HG03025 (cell line): ENCODE results near the gene DNAH8.

Experiments used
- ATAC-seq: cut with Tn5 transposase; IDR thresholded peaks from one replicate; pipeline ENCODE4 v1.9.1; 2021; ENCODE audit warnings: mild to moderate bottlenecking, moderate library complexity; ENCODE audit not compliant: unreplicated experiment, low FRiP score

DNAH8 gene

GRCh38 chr6:38739532-38739931, 24.4 kb downstream of the DNAH8 start:
- ATAC-seq = no peak

DNA sequence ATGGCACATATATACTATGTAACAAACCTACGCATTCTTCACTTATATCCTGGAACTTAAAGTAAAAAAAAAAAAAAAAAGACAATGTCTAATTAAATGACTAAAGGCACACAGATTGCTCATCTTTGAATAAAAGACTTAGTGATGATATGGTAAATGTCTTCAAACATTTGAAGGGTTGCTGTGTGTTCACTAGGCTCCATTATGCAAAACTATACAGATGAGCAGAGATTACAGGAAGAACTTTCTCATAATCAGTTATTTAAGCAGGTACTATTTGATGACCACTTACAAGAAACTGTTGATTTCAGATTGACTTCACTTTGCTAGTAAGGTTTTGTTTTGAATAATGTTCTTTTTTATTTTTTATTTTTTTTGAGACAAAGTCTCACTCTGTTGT, 34.4 kb downstream of the DNAH8 start:
- no peak for ATAC-seq

GRCh38 chr6:38750968-38751615, 36.0 kb downstream of the DNAH8 start:
- no peak for ATAC-seq

DNA sequence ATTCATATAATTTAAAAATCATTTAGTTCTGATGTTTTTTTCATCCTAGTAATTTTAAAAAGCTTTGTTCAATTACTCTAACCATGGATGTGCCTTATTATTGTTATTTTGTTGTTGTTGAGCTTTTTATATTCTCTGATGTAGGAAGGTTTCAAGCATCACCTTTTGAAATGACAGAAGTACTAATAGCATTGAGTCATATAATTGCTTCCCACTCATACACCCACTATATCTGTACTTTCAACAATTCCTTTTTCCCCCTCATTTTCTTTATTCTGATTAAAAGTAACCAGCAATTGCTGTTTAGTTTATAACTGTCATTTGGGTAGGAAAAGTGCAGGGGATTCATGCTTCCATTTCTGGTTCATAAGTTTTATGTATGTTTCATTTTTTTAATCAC, 38.6 kb downstream of the DNAH8 start:
- ATAC-seq = no peak

DNA sequence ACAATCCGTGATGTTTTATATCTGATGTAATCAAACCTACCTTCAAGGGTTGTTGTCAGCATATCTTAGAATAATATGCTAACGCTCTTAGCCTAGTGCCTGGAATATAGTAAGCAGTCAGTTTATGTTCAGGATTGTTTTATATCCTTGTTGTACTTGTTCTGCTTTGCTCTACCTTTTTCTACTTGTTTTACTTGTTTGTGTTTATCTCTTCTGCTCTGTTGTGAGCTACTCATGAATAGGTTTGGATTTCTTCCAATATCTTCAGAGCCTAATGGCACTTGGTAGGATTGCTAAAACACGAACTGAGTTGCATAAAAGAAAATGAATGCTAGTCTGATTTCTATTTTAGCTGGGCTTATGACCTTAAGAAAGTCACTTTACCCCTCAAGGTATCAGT, 40.1 kb downstream of the DNAH8 start:
- no peak for ATAC-seq

GRCh38 chr6:38755874-38756273, 40.8 kb downstream of the DNAH8 start:
- ATAC-seq = no peak

DNA sequence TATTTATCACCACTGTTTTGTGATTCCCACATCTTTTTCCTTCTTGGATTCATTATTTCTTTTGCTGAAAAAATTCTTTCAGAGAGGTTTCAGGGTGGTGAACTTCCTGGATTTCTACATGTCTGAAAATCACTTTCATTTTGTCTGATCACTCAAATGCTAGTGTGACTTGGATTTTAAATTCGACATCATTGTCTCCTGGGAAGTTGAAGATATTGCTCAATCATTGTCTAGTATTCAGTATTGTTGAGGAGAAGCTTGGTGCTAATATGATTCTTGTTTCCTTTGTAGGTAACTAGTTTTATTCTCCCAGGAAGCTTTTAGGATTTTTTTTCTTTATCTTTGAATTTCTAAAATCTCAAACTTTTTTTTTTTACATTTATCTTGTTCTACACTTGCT, 45.0 kb downstream of the DNAH8 start:
- ATAC-seq = no peak

GRCh38 chr6:38762848-38763247, 47.7 kb downstream of the DNAH8 start:
- no peak for ATAC-seq

GRCh38 chr6:38767560-38767959, 52.4 kb downstream of the DNAH8 start:
- ATAC-seq = no peak

GRCh38 chr6:38773338-38773737, 58.2 kb downstream of the DNAH8 start:
- ATAC-seq = no peak

DNA sequence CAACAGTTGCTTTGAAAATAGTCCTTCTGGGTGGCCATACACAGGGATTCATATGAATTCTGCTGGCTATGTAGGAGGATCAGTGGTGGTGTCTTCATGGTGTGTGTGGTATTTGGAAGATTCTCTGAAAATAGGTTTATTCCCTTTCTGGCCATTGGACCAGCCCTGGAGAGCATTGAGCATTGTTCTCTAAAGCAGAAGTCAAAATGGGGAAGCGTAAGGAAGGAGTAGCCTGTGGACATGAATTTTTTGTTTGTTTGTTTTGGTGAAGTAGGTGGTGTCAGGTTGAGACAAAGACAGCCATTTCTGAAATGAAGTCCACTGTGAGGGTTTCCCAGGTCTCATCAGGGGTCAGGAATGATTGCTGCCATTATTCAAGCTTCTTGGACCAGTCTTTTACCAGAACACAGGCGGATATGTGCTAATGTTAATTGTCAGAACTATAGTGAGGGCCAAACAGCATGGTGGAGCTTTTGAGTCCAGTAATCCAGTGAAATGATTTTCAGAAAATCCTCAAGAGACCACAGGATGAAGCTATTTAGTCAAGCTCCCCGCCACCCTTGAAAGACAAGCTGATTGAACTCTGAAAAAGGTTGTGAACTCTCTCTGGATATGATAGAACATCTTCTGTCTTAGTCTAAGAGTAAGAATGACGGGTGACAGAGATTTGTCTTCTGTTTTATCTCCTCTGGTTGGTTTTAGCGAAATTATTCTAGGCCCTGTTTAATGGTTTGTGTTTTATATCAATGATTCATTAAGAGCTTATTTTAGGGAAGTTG, 60.0 kb downstream of the DNAH8 start:
- ATAC-seq = no peak

GRCh38 chr6:38775870-38776269, 60.8 kb downstream of the DNAH8 start:
- peak; percentile 53 for ATAC-seq

GRCh38 chr6:38776515-38776914, 61.4 kb downstream of the DNAH8 start:
- ATAC-seq = no peak

DNA sequence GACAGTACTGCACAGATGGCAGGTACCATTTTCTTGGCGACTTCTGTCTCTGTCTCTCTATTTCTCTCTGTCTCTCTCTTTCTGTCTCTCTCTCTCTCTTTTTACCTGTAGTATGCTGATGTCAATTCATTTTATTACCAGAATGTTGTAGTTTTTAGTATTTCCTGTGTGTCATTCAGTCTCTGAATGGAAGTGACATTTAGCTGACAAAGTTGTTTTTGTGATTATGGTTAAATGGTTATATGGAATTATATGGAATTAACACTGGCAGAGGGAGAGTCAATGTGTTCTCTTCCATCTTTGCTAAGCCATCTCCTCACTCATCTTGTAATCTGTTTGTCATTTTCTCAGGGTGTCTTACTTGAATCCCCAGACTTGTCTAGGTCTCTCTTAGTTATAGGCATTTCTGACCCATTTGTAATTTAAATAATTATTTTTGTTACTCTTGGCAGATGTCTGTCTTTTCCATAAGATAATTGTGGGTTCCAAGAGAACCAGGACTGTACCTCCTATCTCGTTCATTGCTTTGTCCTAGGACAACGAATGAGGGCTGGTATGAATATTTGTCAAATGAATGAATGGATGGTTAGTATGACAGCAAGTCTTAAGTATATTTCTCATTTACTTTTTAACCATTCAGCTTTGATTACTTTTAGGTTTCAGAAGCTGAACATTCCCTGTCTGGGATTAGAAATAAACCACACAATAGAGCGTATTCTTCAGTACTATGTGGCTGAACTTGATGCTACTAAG, 64.4 kb downstream of the DNAH8 start:
- no peak for ATAC-seq

DNA sequence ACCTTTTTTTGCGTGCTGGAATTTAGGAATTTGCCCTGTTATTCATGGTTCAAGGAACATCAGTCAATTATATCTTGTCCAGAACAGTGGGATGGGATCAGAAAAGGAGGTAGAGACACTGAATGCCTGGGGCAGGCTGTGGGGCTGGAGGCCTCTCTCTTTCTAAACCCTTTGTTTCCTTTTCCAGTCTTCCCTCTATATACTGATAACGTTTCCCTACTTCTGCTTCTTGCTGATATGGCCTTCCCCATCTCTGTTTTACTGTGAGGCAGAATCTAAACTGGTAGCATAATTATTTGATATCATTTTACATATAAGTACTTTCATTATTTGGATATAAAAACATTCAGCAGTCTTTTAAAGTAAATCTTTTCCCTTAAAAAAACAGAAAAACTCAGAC, 67.5 kb downstream of the DNAH8 start:
- ATAC-seq = no peak

- no peak for ATAC-seq
Measured at GRCh38 chr6:38783443-38784228, 68.5 kb downstream of the DNAH8 start.

DNA sequence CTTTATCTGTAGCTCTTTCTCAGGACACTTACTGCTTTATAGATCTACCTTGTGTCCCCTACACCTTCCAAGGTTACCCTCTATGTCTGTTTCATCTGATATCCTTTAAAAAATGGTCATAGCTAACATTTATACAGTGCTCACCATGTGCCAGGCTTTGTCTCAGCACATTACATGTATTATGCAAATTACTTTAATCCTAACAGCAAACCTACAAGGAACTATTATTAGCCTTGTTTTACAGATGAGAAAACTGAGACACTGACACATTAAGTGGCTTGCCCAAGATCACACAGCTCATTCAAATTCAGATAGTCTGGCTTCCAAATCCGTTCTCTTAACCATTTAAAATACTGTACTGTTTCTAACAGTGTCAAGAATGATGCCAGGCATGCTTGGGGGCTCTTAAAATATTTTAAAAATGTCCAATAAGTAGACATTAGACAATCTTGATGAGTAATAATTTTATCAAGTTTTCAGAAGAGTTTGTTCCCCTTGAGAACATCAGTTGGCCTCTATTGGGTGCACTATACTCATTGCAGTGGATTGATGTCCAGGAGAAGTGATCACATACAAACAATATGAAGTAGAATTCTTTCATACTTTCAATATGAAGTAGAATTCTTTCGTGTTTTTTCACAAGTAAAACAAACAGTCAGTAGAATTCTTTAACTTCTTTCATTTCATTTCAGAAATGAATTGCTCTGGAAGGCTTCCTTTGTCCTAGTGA, 69.6 kb downstream of the DNAH8 start:
- ATAC-seq = no peak

DNA sequence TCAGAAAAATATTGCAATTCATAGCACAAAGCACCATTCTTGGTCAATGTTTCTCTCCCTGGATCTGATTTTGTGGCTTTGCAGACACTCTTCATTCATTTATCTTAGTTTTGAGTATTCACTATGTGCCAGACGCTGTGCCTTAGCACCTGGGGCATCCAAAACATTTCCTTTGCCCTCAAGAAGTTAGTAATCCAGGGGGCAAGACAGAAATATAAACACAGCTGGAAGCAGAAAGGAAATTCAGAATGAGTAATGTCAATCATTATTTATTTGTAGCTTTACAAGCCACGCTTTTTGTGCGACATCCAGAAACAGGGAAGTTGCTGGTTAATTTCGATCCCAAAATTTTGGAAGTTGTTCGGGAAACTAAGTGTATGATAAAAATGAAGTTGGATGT, 71.4 kb downstream of the DNAH8 start:
- no peak for ATAC-seq

GRCh38 chr6:38789256-38789655, 74.1 kb downstream of the DNAH8 start:
- no peak for ATAC-seq

DNA sequence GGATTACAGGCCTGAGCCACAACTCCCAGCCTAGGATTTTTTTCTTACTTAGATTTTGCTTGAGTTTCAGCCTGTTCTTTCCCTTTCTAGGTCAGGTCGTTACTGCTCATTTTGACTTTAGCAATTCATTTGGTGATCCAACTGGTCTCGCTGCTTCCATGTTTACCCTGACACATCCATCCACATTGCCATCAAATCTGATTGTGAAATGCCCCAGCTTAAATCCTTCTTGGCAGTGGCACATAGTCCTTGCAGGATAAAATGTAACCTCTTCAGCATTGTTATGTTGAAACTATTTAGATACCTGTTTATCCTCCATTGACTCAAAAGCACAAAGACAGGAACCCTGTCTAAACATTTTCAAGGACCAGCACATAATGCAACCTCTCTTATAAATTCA, 77.2 kb downstream of the DNAH8 start:
- ATAC-seq = no peak
